Muscle of leg (tissue), 16 donors: ENCODE measurements around the gene CRYBA2. TPM values are rescaled to one million over a fixed set of nuclear protein-coding genes. Genes with fewer than 3 reads are reported as not detected.
A peak's percentile ranks its signal among the peaks of the same experiment; 100 is the strongest.

ENCODE experiments used
- DNase-seq: peaks from one replicate; pipeline ENCODE4 v3.0.0; 2013
- H3K27ac ChIP-seq: one replicate; pipeline ENCODE4 v1.5.1; 2013; ENCODE audit warnings: mild to moderate bottlenecking, low read length, control low read depth
- H3K27me3 ChIP-seq: one replicate; pipeline ENCODE4 v1.6.1; 2013; ENCODE audit warnings: low read length; ENCODE audit not compliant: control insufficient read depth, insufficient read depth
- H3K36me3 ChIP-seq: one replicate; pipeline ENCODE4 v1.6.1; 2013; ENCODE audit warnings: low read length; ENCODE audit not compliant: control insufficient read depth, insufficient read depth
- H3K4me1 ChIP-seq: one replicate; pipeline ENCODE4 v1.6.1; 2013; ENCODE audit warnings: low read length; ENCODE audit not compliant: control insufficient read depth, insufficient read depth
- H3K4me3 ChIP-seq: one replicate; pipeline ENCODE4 v1.5.1; 2013; ENCODE audit warnings: low read length, control low read depth
- H3K9me3 ChIP-seq: replicated peaks from 2 replicates; pipeline ENCODE4 v1.6.1; 2013; ENCODE audit warnings: low read depth, low read length; ENCODE audit not compliant: control insufficient read depth
- WGBS: methylation state at CpG from one replicate; pipeline ENCODE4 v1.1.5; 2013; ENCODE audit warnings: missing lambda C conversion rate; ENCODE audit not compliant: insufficient coverage; 5-methylcytosine and 5-hydroxymethylcytosine counted together
- long read RNA-seq, 11 donors: transcript quantifications; one replicate each; lab custom pipeline, GENCODE V29; 2026
- polyA plus RNA-seq, 8 donors: library from polyadenylated mRNA; unstranded; fragments of 120-200 nt; gene quantifications; one replicate each; pipeline versions ENCODE4 v1.2.1 to v1.2.3, GENCODE V29; 2013; ENCODE audit warnings: inconsistent platforms in 1 of 8, low replicate concordance in 1 of 8; ENCODE audit not compliant: insufficient read length in 8 of 8, insufficient read depth in 1 of 8
- total RNA-seq: library from RNA; stranded (reverse); fragments of 120-200 nt; gene quantifications from one replicate; pipeline ENCODE4 v1.2.4, GENCODE V29; 2013

CRYBA2 gene
- total RNA-seq (not detected), polyA plus RNA-seq (not detected)
- long read RNA-seq, donor 1, result 0 reads
- long read RNA-seq, donor 2, result 0 reads
- long read RNA-seq, donor 3, result 0 reads
- long read RNA-seq, donor 4, result 0 reads
- long read RNA-seq, donor 5, result 0 reads
- long read RNA-seq, donor 6, result 0 reads
- long read RNA-seq, donor 7, result 0 reads
- long read RNA-seq, donor 8, result 0 reads
- long read RNA-seq, donor 9, result 0 reads
- long read RNA-seq, donor 10, result 0 reads
- long read RNA-seq, donor 11, result 0 reads

GRCh38 chr2:218993345-218994315, at the start of gene CRYBA2:
Gene CRYBA2, minus strand, starts transcription at chr2:218993422. Its CDS starts 246 bp downstream, at chr2:218993176.
- no peak for DNase-seq
- no peak within 1 kb of the TSS for H3K27ac ChIP-seq
- no peak within 1 kb of the TSS for H3K4me3 ChIP-seq
- no peaks in the 10 kb centered on the region for H3K9me3 ChIP-seq
- WGBS, result under 1% methylated on average over 84 of the region's 88 CpGs
- H3K27me3 ChIP-seq, result peaks cover 99% of the 10 kb centered on the region
- H3K4me1 ChIP-seq, result peaks cover 39% of the 10 kb centered on the region
- H3K36me3 ChIP-seq, result no peaks in the 10 kb centered on the region

DNA sequence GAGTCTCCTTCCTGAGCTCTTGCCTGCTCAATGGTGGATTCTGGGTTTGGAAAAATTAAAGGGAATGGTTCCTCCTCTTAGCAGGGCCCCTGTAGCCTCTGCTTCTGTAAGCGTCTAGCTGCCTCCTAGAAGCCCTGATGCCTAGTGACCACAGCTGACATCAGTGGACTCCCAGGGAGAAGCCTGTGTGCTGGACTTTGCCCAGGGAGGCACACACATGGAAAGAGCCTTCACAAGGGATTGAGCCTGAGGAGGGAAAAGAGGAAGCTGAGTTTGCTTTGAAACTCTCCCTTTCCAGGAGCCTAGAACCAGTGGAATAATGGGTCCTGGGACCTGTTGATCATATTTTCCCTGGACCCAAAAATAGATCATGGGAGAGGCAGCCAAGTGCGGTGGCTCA, 49.5 kb upstream of the CRYBA2 start:
- WGBS, result 76% methylated on average over 2 of the region's 2 CpGs

DNA sequence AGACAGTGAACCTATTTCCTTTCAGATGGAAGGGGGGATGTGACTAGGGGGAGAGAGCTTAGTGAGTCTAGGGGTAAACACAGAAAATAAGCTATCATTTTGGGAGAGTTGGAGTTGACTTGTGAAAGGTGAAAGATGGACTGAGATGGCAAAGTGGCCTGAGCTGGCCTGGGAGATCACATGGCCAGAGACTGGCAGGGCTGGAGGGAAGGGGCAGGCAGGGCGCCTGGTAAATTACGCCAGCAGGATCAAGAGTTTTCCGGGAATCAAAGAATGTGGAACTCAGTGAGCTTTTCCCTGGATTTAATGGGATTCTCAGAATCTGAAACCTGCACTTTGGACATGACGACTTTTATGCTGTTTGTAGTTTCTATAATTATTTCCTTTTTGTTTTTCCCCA, 48.9 kb upstream of the CRYBA2 start:
- Histone ChIP-seq H3K4me1 (no peaks in the 10 kb centered on the region), H3K4me3 (no peak overlapping the region), H3K27ac (no peak overlapping the region), H3K36me3 (no peaks in the 10 kb centered on the region), H3K27me3 (peaks cover 29% of the 10 kb centered on the region), H3K9me3 (no peaks in the 10 kb centered on the region)
- DNase-seq, result no peak
- 76% methylated on average over 3 of the region's 4 CpGs for WGBS

More for the DNA sequence above, 49.5 kb upstream of the CRYBA2 start:
- Histone ChIP-seq H3K9me3 (no peaks in the 10 kb centered on the region), H3K36me3 (no peaks in the 10 kb centered on the region), H3K4me1 (no peaks in the 10 kb centered on the region), H3K4me3 (no peak overlapping the region), H3K27ac (no peak overlapping the region), H3K27me3 (peaks cover 25% of the 10 kb centered on the region)
- DNase-seq, result no peak

GRCh38 chr2:219041252-219041651, 48.0 kb upstream of the CRYBA2 start, which contains the start of gene CFAP65:
Gene CFAP65, minus strand, starts transcription at chr2:219041516. Its CDS starts 2,468 bp downstream, at chr2:219039048.
- DNase-seq, result peak; percentile 20
- Histone ChIP-seq H3K27me3 (peaks cover 28% of the 10 kb centered on the region), H3K36me3 (no peaks in the 10 kb centered on the region), H3K27ac (no peak within 1 kb of the TSS), H3K4me1 (no peaks in the 10 kb centered on the region), H3K4me3 (no peak within 1 kb of the TSS), H3K9me3 (no peaks in the 10 kb centered on the region)
- 3% methylated on average over 16 of the region's 21 CpGs for WGBS

GRCh38 chr2:219038600-219038999, 45.4 kb upstream of the CRYBA2 start:
- no peak overlapping the region for H3K4me3 ChIP-seq
- WGBS, result 20% methylated on average over 1 of the region's 1 CpG
- H3K9me3 ChIP-seq, result no peaks in the 10 kb centered on the region
- no peak overlapping the region for H3K27ac ChIP-seq
- DNase-seq, result no peak
- H3K36me3 ChIP-seq, result no peaks in the 10 kb centered on the region
- H3K27me3 ChIP-seq, result peaks cover 32% of the 10 kb centered on the region
- H3K4me1 ChIP-seq, result no peaks in the 10 kb centered on the region

- DNase-seq, result no peak
- H3K36me3 ChIP-seq, result no peaks in the 10 kb centered on the region
- peaks cover 32% of the 10 kb centered on the region for H3K27me3 ChIP-seq
- WGBS, result 67% methylated on average over 5 of the region's 8 CpGs
- H3K4me3 ChIP-seq, result no peak overlapping the region
- no peaks in the 10 kb centered on the region for H3K9me3 ChIP-seq
- no peaks in the 10 kb centered on the region for H3K4me1 ChIP-seq
- no peak overlapping the region for H3K27ac ChIP-seq
Measured at GRCh38 chr2:219037783-219038499, 44.7 kb upstream of the CRYBA2 start.

DNA sequence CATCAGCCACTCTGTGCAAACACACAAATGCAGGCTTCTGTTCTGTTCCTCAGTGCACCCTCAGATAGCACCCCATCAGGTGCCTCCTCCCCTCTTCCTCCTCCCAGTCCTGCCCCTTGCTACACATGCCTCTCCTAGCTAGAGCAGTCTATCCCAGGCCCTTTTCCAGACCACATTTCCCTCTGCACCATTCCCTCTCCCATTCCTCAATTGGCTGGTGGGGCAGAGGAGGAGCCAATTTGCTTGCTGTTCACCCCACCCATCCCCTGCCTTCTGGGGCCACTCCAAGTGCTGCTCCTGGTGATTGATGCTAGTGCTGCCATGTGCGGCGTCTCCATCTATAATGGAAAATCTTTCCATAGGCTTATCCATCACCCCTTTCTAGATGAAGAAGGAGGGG, 42.7 kb upstream of the CRYBA2 start:
- Histone ChIP-seq H3K9me3 (no peaks in the 10 kb centered on the region), H3K4me1 (no peaks in the 10 kb centered on the region), H3K36me3 (no peaks in the 10 kb centered on the region), H3K4me3 (no peak overlapping the region), H3K27ac (no peak overlapping the region), H3K27me3 (peaks cover 25% of the 10 kb centered on the region)
- WGBS, result no CpG with 5 or more reads among the region's 2 CpGs
- DNase-seq, result no peak

DNA sequence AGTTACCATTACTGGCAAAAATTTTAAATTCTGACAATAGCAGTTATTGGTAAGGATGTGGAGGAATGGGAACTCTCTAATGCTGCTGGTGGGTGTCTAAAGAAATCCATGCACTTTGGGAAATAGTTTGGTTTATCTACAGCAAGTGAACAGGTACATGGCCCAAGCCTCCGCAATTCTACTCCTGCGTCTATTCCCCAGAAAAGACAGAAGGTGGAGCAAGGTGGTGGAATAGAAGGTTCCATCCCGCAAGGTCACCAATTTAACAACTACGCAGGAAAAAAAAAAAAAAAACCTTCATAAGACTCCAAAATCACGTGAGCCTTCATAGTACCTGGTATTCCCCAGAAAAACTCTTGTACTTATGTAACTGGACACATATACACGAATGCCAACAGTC, 41.6 kb upstream of the CRYBA2 start:
- Histone ChIP-seq H3K9me3 (no peaks in the 10 kb centered on the region), H3K27me3 (peaks cover 24% of the 10 kb centered on the region), H3K4me1 (no peaks in the 10 kb centered on the region), H3K36me3 (no peaks in the 10 kb centered on the region), H3K4me3 (no peak overlapping the region), H3K27ac (no peak overlapping the region)
- no CpG with 5 or more reads among the region's 6 CpGs for WGBS
- DNase-seq, result no peak

GRCh38 chr2:219032051-219032745, 39.0 kb upstream of the CRYBA2 start:
- Histone ChIP-seq H3K4me3 (no peak overlapping the region), H3K36me3 (no peaks in the 10 kb centered on the region), H3K27me3 (peaks cover 24% of the 10 kb centered on the region), H3K9me3 (no peaks in the 10 kb centered on the region), H3K4me1 (no peaks in the 10 kb centered on the region), H3K27ac (no peak overlapping the region)
- no peak for DNase-seq
- 78% methylated on average over 21 of the region's 23 CpGs for WGBS
